Measurements from ENCODE around the gene FNBP1L.
"Not testable (repeated sequence)": the region's sequence is repeated elsewhere in the genome, so short reads cannot be mapped to it uniquely, and the experiment has no call there.

The FNBP1L gene

GRCh38 chr1:93467606-93468005 lies 19.7 kb downstream of the FNBP1L start:
- H3K4me3 ChIP-seq (ENCODE audit: low read depth, low read length, poor library complexity, severe bottlenecking): no peak overlapping the region
- no peaks in the 10 kb centered on the region for H3K36me3 ChIP-seq (ENCODE audit: insufficient read depth, low read length)
- no peaks in the 10 kb centered on the region for H3K79me2 ChIP-seq (ENCODE audit: insufficient read depth, low read length)
- H4K20me1 ChIP-seq (ENCODE audit: insufficient read depth, low read length): no peaks in the 10 kb centered on the region
- H2AFZ ChIP-seq (ENCODE audit: low read length): no peak overlapping the region
- H3K9me3 ChIP-seq (ENCODE audit: low read length): no peaks in the 10 kb centered on the region
- no peaks in the 10 kb centered on the region for H3K4me1 ChIP-seq (ENCODE audit: insufficient read depth, low read length, severe bottlenecking)
- H3F3A ChIP-seq (ENCODE audit: insufficient read depth, low read length): no peaks in the 10 kb centered on the region
- no peaks in the 10 kb centered on the region for H3K9me2 ChIP-seq (ENCODE audit: low read depth, low read length)
- no peak for TF ChIP-seq EZH2 (IDR thresholded peaks at IDR 0.05; ENCODE audit: borderline replicate concordance, low read length)
- no peak for TF ChIP-seq CTCF (IDR thresholded peaks at IDR 0.05; ENCODE audit: low read length)
- no peak overlapping the region for H3K27ac ChIP-seq (ENCODE audit: low read depth, low read length, poor library complexity, severe bottlenecking)
- H3K4me2 ChIP-seq (ENCODE audit: low read length): no peak overlapping the region
- H3K27me3 ChIP-seq (ENCODE audit: insufficient read depth, low read length): no peaks in the 10 kb centered on the region
- H3K9ac ChIP-seq (ENCODE audit: low read length): no peak overlapping the region

- Histone ChIP-seq H3K27me3 (ENCODE audit: insufficient read depth, low read length) (no peaks in the 10 kb centered on the region), H3K4me2 (ENCODE audit: low read length) (no peak overlapping the region), H3K4me3 (ENCODE audit: low read depth, low read length, poor library complexity, severe bottlenecking) (no peak overlapping the region), H3K36me3 (ENCODE audit: insufficient read depth, low read length) (no peaks in the 10 kb centered on the region), H3K4me1 (ENCODE audit: insufficient read depth, low read length, severe bottlenecking) (no peaks in the 10 kb centered on the region), H3K9me3 (ENCODE audit: low read length) (no peaks in the 10 kb centered on the region), H3K27ac (ENCODE audit: low read depth, low read length, poor library complexity, severe bottlenecking) (no peak overlapping the region), H3K79me2 (ENCODE audit: insufficient read depth, low read length) (no peaks in the 10 kb centered on the region), H4K20me1 (ENCODE audit: insufficient read depth, low read length) (no peaks in the 10 kb centered on the region), H3K9me2 (ENCODE audit: low read depth, low read length) (no peaks in the 10 kb centered on the region), H2AFZ (ENCODE audit: low read length) (no peak overlapping the region), H3K9ac (ENCODE audit: low read length) (no peak overlapping the region), H3F3A (ENCODE audit: insufficient read depth, low read length) (no peaks in the 10 kb centered on the region)
- no peak for TF ChIP-seq CTCF (IDR thresholded peaks at IDR 0.05; ENCODE audit: low read length)
- TF ChIP-seq EZH2 (IDR thresholded peaks at IDR 0.05; ENCODE audit: borderline replicate concordance, low read length): no peak
Observed at GRCh38 chr1:93468662-93469061, 20.7 kb downstream of the FNBP1L start.

- not testable (repeated sequence) for H2AFZ ChIP-seq (ENCODE audit: low read length); H3K4me1 ChIP-seq (ENCODE audit: insufficient read depth, low read length, severe bottlenecking); H3K27me3 ChIP-seq (ENCODE audit: insufficient read depth, low read length); H3K4me3 ChIP-seq (ENCODE audit: low read depth, low read length, poor library complexity, severe bottlenecking); H3K9me3 ChIP-seq (ENCODE audit: low read length); H3K9me2 ChIP-seq (ENCODE audit: low read depth, low read length); H3K79me2 ChIP-seq (ENCODE audit: insufficient read depth, low read length); H3K9ac ChIP-seq (ENCODE audit: low read length); H3K4me2 ChIP-seq (ENCODE audit: low read length); H3K27ac ChIP-seq (ENCODE audit: low read depth, low read length, poor library complexity, severe bottlenecking); H4K20me1 ChIP-seq (ENCODE audit: insufficient read depth, low read length); H3K36me3 ChIP-seq (ENCODE audit: insufficient read depth, low read length); H3F3A ChIP-seq (ENCODE audit: insufficient read depth, low read length)
Observed at GRCh38 chr1:93469223-93469622, 21.3 kb downstream of the FNBP1L start.

GRCh38 chr1:93471284-93471683 lies 23.4 kb downstream of the FNBP1L start:
- Histone ChIP-seq H3K9ac (ENCODE audit: low read length) (no peak overlapping the region), H3K9me2 (ENCODE audit: low read depth, low read length) (no peaks in the 10 kb centered on the region), H3K27me3 (ENCODE audit: insufficient read depth, low read length) (no peaks in the 10 kb centered on the region), H3K4me1 (ENCODE audit: insufficient read depth, low read length, severe bottlenecking) (no peaks in the 10 kb centered on the region), H3K4me2 (ENCODE audit: low read length) (no peak overlapping the region), H3K36me3 (ENCODE audit: insufficient read depth, low read length) (no peaks in the 10 kb centered on the region), H3K79me2 (ENCODE audit: insufficient read depth, low read length) (no peaks in the 10 kb centered on the region), H2AFZ (ENCODE audit: low read length) (no peak overlapping the region), H3K27ac (ENCODE audit: low read depth, low read length, poor library complexity, severe bottlenecking) (no peak overlapping the region), H3K4me3 (ENCODE audit: low read depth, low read length, poor library complexity, severe bottlenecking) (no peak overlapping the region), H4K20me1 (ENCODE audit: insufficient read depth, low read length) (no peaks in the 10 kb centered on the region), H3K9me3 (ENCODE audit: low read length) (no peaks in the 10 kb centered on the region), H3F3A (ENCODE audit: insufficient read depth, low read length) (no peaks in the 10 kb centered on the region)
- TF ChIP-seq EZH2 (IDR thresholded peaks at IDR 0.05; ENCODE audit: borderline replicate concordance, low read length) (no peak), CTCF (IDR thresholded peaks at IDR 0.05; ENCODE audit: low read length) (no peak)
